ENCODE results near the gene VPS35L. TPM values are rescaled to one million over a fixed set of nuclear protein-coding genes. Genes with fewer than 3 reads are reported as not detected.

The VPS35L gene
- total RNA-seq, 1 experiment from 2014 or later = 5.4 TPM

DNA sequence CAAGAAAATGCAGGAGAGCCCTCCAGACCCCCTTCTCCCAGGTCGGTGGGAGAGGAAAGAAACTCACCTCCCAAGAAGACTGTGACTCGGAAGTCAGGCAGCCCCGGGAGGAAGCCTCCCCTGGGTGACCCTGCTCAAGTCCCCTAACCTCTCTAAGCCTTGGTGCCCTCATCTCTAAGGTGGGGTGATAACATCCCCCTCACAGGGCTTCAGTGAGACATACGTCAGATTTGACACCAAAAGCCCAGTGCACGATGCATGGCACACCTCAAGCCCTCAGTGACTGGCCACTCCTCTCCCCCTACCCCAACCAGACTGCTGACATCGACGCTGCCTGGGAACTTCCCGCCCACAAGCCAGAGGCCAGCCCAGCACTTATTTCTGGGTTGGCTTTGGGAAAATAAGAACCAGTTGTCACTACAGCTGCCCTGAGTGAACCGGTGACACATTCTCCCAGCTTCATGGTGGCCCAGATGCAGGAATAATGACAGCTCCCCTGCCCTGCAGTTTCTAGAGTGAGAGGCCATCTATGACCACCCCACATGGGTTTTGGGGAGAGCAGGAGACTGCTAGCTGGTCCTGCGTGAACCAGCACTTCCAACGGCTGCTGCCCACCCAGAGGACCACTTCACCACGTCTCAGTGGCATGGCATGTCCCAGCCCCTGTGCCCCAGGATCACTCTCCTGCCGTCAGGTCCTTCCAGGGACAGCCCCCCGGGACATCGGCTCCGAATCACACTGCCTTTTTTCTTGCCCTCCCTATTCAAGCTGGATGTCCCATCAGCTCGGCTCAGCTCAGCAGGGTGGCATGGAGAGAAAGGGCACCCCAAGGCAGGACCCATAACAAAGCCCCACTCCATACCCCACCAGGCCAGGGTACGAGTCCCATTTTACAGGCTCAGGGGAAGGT lies 153.0 kb downstream of the VPS35L start:
- Histone ChIP-seq H3K4me1 (no peaks in the 10 kb centered on the region), H3K36me3 (ENCODE audit: control insufficient read depth, insufficient read depth, low read length) (peaks cover 5% of the 10 kb centered on the region), H3K9me3 (no peaks in the 10 kb centered on the region), H3K4me3 (ENCODE audit: low read depth, low read length) (no peak overlapping the region), H3K27me3 (replicated peaks; ENCODE audit: control insufficient read depth, insufficient read depth, low read length) (no peaks in the 10 kb centered on the region)
- ChIA-PET CTCF (no interaction called here), POLR2A (no interaction called here)
- DNase-seq = no peak
- TF ChIP-seq, protein P1, sequence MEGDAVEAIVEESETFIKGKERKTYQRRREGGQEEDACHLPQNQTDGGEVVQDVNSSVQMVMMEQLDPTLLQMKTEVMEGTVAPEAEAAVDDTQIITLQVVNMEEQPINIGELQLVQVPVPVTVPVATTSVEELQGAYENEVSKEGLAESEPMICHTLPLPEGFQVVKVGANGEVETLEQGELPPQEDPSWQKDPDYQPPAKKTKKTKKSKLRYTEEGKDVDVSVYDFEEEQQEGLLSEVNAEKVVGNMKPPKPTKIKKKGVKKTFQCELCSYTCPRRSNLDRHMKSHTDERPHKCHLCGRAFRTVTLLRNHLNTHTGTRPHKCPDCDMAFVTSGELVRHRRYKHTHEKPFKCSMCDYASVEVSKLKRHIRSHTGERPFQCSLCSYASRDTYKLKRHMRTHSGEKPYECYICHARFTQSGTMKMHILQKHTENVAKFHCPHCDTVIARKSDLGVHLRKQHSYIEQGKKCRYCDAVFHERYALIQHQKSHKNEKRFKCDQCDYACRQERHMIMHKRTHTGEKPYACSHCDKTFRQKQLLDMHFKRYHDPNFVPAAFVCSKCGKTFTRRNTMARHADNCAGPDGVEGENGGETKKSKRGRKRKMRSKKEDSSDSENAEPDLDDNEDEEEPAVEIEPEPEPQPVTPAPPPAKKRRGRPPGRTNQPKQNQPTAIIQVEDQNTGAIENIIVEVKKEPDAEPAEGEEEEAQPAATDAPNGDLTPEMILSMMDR (IDR thresholded peaks at IDR 0.05; ENCODE audit: insufficient read depth in 1 of 2, low read depth in 1 of 2, low read length in 1 of 2, severe bottlenecking in 1 of 2, unreplicated experiment in 1 of 2) = no peak
- Mint-ChIP-seq H3K36me3 (ENCODE audit: insufficient read depth, unreplicated experiment) (peaks cover 65% of the 10 kb centered on the region), H3K9me3 (ENCODE audit: unreplicated experiment) (no peaks in the 10 kb centered on the region), H3K4me1 (ENCODE audit: low read depth, unreplicated experiment) (peaks cover 7% of the 10 kb centered on the region), H3K27me3 (ENCODE audit: insufficient read depth, unreplicated experiment) (no peaks in the 10 kb centered on the region), H3K4me3 (ENCODE audit: unreplicated experiment) (no peak overlapping the region), H3K27ac (ENCODE audit: unreplicated experiment) (no peak overlapping the region)
- intact Hi-C loops (cut with micrococcal nuclease; ENCODE audit: unreplicated experiment) = no loop called here
- BruUV-seq (replicated peaks) = no TSS peak

DNA sequence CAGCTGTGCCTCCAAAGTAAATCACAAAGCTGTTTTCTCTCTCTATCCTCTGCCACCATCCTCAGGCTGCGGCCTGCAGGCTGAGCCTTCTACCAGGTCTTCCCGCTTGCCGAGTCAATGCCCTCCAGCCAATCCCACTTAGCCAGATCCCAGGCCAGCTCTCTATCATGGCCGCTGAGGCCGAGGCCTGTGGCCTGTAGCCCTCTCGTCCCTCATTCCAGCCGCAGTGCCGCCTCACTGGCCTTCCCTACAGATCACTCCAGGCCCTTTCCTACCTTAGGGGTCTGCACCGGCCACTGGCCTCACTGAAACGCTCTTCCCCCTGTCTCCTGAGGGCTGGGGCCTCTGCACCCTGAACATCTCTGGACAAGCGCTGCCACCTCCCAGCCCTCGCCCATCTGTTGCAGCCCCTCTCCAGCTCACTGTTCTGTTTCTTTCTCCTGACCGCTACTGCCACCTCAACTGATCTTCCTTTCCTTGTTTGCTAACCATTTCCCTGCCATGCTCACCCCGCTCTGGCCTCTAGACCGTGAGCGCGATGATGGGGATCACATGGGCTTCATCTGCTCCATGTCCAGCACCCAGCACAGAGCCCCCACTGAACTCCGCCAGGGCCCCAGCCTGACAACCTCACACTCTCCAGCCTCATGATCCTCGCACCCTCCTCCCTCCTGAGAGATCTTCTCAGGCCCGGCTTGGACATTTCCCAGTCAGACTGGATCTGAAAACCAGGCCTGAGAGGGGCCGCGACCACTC lies 154.1 kb downstream of the VPS35L start:
- TF ChIP-seq, protein P1 (IDR thresholded peaks at IDR 0.05; ENCODE audit: insufficient read depth in 1 of 2, low read depth in 1 of 2, low read length in 1 of 2, severe bottlenecking in 1 of 2, unreplicated experiment in 1 of 2) = no peak
- ChIA-PET CTCF (no interaction called here), POLR2A (no interaction called here)
- H3K36me3 ChIP-seq (ENCODE audit: control insufficient read depth, insufficient read depth, low read length) = peaks cover 6% of the 10 kb centered on the region
- no peaks in the 10 kb centered on the region for H3K27me3 Mint-ChIP-seq (ENCODE audit: insufficient read depth, unreplicated experiment)
- no peaks in the 10 kb centered on the region for H3K27me3 ChIP-seq (replicated peaks; ENCODE audit: control insufficient read depth, insufficient read depth, low read length)
- H3K4me1 ChIP-seq = no peaks in the 10 kb centered on the region
- H3K9me3 Mint-ChIP-seq (ENCODE audit: unreplicated experiment) = no peaks in the 10 kb centered on the region
- intact Hi-C loops (cut with micrococcal nuclease; ENCODE audit: unreplicated experiment) = loop anchor here (10.0 kb wide), 1 partner anchor 175 kb away; the partner anchor contains the start of gene GPRC5B
- no peak for DNase-seq
- H3K4me3 ChIP-seq (ENCODE audit: low read depth, low read length) = no peak overlapping the region
- H3K9me3 ChIP-seq = no peaks in the 10 kb centered on the region
- no peak overlapping the region for H3K4me3 Mint-ChIP-seq (ENCODE audit: unreplicated experiment)
- peaks cover 13% of the 10 kb centered on the region for H3K4me1 Mint-ChIP-seq (ENCODE audit: low read depth, unreplicated experiment)
- H3K36me3 Mint-ChIP-seq (ENCODE audit: insufficient read depth, unreplicated experiment) = peaks cover 64% of the 10 kb centered on the region
- no peak overlapping the region for H3K27ac Mint-ChIP-seq (ENCODE audit: unreplicated experiment)
- BruUV-seq (replicated peaks) = no TSS peak

DNA sequence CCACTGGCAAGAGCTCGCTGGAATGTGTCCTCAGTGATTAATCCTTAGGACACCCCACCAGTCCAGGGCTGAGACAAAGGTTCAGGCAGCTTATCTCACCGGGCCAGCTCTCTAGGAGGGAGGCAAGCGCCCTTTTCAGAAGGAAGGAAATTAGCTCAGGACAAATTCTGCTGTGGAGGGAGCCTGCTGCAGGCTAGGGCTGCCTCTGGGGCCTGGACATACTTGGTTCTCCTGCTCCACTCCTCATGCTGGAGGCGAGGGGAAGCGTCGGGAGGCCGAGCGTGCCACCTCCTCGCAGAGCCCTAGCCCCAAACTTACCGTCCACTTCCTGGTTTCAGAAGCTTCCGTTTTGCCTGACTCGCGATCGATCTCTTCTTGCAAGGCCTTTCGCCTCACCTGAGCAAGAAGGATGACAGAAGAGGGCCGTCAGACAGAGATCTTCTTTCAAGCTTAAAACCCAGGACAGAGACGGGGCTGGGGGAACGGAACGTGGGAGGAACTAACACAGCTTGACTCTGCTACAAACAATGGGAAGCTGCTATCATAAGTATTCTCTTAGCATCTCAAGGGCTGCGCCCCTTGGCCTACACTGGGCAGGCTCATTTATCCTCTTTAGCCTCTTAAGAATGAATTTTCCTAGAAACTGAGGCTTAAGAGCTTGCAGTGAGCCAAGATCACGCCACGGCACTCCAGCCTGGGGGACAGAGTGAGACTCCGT lies 154.8 kb downstream of the VPS35L start:
- intact Hi-C loops (cut with micrococcal nuclease; ENCODE audit: unreplicated experiment) = loop anchor here (10.0 kb wide), 1 partner anchor 174 kb away; the partner anchor contains the start of gene GPRC5B
- Mint-ChIP-seq H3K27ac (ENCODE audit: unreplicated experiment) (no peak overlapping the region), H3K4me1 (ENCODE audit: low read depth, unreplicated experiment) (peaks cover 16% of the 10 kb centered on the region), H3K9me3 (ENCODE audit: unreplicated experiment) (no peaks in the 10 kb centered on the region), H3K4me3 (ENCODE audit: unreplicated experiment) (no peak overlapping the region), H3K36me3 (ENCODE audit: insufficient read depth, unreplicated experiment) (peaks cover 63% of the 10 kb centered on the region), H3K27me3 (ENCODE audit: insufficient read depth, unreplicated experiment) (no peaks in the 10 kb centered on the region)
- Histone ChIP-seq H3K9me3 (no peaks in the 10 kb centered on the region), H3K4me3 (ENCODE audit: low read depth, low read length) (no peak overlapping the region), H3K27me3 (replicated peaks; ENCODE audit: control insufficient read depth, insufficient read depth, low read length) (no peaks in the 10 kb centered on the region), H3K4me1 (no peaks in the 10 kb centered on the region), H3K36me3 (ENCODE audit: control insufficient read depth, insufficient read depth, low read length) (peaks cover 5% of the 10 kb centered on the region)
- DNase-seq = no peak
- ChIA-PET POLR2A (no interaction called here), CTCF (no interaction called here)
- TF ChIP-seq, protein P1 (IDR thresholded peaks at IDR 0.05; ENCODE audit: insufficient read depth in 1 of 2, low read depth in 1 of 2, low read length in 1 of 2, severe bottlenecking in 1 of 2, unreplicated experiment in 1 of 2) = no peak
- no TSS peak for BruUV-seq (replicated peaks)

All from Caco-2 (cell line).